ENCODE measurements around the gene MEF2C.

MEF2C gene

DNA sequence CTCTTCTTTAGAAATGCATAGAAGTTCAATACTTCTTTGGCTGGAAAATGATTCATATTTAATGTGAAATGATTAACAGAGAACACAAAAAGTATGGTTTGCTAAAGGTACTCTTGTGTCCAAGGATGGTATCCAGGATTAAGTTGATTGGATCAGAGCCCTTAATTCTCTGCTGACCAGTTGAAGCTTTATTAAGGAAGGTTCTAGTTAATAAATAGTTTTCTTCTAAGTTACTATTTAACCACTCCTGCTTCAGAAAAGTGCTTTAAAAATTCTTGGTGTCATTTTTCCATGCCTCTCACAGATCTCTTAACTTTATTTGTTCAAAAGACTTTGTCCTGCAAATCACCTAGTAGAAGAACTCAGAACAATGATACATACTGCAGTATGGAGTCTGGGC lies 134.3 kb downstream of the MEF2C start:
- Histone ChIP-seq H3K4me1 (ENCODE audit: control insufficient read depth in 1 of 2, insufficient read depth in 2 of 2, low read length in 2 of 2) (no peaks in the 10 kb centered on the region), H3K36me3 (ENCODE audit: control insufficient read depth in 1 of 2, insufficient read depth in 2 of 2, low read length in 2 of 2) (peaks cover 12 to 26% of the 10 kb centered on the region in 2 donors), H3K27me3 (ENCODE audit: low read depth, low read length) (no peaks in the 10 kb centered on the region), H3K9me3 (ENCODE audit: control insufficient read depth in 1 of 2, low read length in 2 of 2) (no peaks in the 10 kb centered on the region), H3K27ac (ENCODE audit: low read length) (no peak overlapping the region), H3K4me3 (ENCODE audit: low read depth in 1 of 2, low read length in 2 of 2) (no peak overlapping the region)

GRCh38 chr5:88746438-88746882 lies 136.5 kb downstream of the MEF2C start:
- Histone ChIP-seq H3K36me3 (ENCODE audit: control insufficient read depth in 1 of 2, insufficient read depth in 2 of 2, low read length in 2 of 2) (peaks cover 7 to 21% of the 10 kb centered on the region in 2 donors), H3K27ac (ENCODE audit: low read length) (no peak overlapping the region), H3K27me3 (ENCODE audit: low read depth, low read length) (no peaks in the 10 kb centered on the region), H3K4me3 (ENCODE audit: low read depth in 1 of 2, low read length in 2 of 2) (no peak overlapping the region), H3K9me3 (ENCODE audit: control insufficient read depth in 1 of 2, low read length in 2 of 2) (no peaks in the 10 kb centered on the region), H3K4me1 (ENCODE audit: control insufficient read depth in 1 of 2, insufficient read depth in 2 of 2, low read length in 2 of 2) (no peaks in the 10 kb centered on the region)

- H3K36me3 ChIP-seq (ENCODE audit: control insufficient read depth in 1 of 2, insufficient read depth in 2 of 2, low read length in 2 of 2), result peaks cover 6 to 16% of the 10 kb centered on the region in 2 donors
- no peak overlapping the region for H3K4me3 ChIP-seq (ENCODE audit: low read depth in 1 of 2, low read length in 2 of 2)
- no peaks in the 10 kb centered on the region for H3K27me3 ChIP-seq (ENCODE audit: low read depth, low read length)
- no peaks in the 10 kb centered on the region for H3K4me1 ChIP-seq (ENCODE audit: control insufficient read depth in 1 of 2, insufficient read depth in 2 of 2, low read length in 2 of 2)
- H3K9me3 ChIP-seq (ENCODE audit: control insufficient read depth in 1 of 2, low read length in 2 of 2), result no peaks in the 10 kb centered on the region
- no peak overlapping the region for H3K27ac ChIP-seq (ENCODE audit: low read length)
These were observed 137.8 kb downstream of the MEF2C start for GRCh38 chr5:88745093-88745696.

DNA sequence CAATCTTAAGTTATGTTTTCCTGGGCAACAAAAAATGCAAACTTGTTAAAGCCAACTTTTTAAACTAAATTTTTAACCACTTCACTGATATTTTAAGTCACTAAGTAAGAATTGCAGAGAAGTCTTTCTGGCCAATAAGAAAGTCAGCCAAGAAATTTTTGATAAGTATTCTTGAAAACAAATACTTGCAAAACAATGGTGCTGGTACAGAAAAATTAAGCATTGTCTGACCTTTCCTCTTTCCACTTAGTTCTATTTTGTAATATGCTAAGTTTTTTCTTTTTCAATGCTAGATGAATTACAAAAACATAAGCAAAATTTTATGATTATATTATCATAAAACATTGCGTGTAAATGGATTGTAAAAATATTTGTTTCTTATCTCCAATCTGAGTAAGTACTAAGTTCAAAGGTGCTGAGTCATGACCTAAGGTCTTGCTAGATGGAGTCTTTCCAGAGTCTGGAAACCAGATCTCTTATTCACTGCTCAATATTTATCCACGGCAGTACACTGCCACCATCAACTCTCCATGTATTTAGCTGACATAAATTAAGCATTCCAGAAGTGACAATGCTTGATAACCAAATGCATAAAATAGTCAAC lies 139.7 kb downstream of the MEF2C start:
- Histone ChIP-seq H3K27me3 (ENCODE audit: low read depth, low read length) (no peaks in the 10 kb centered on the region), H3K27ac (ENCODE audit: low read length) (no peak overlapping the region), H3K4me1 (ENCODE audit: control insufficient read depth in 1 of 2, insufficient read depth in 2 of 2, low read length in 2 of 2) (no peaks in the 10 kb centered on the region), H3K36me3 (ENCODE audit: control insufficient read depth in 1 of 2, insufficient read depth in 2 of 2, low read length in 2 of 2) (peaks cover 6 to 16% of the 10 kb centered on the region in 2 donors), H3K9me3 (ENCODE audit: control insufficient read depth in 1 of 2, low read length in 2 of 2) (no peaks in the 10 kb centered on the region), H3K4me3 (ENCODE audit: low read depth in 1 of 2, low read length in 2 of 2) (no peak overlapping the region)

- H3K9me3 ChIP-seq (ENCODE audit: control insufficient read depth in 1 of 2, low read length in 2 of 2), result no peaks in the 10 kb centered on the region
- peaks cover 6 to 13% of the 10 kb centered on the region in 2 donors for H3K36me3 ChIP-seq (ENCODE audit: control insufficient read depth in 1 of 2, insufficient read depth in 2 of 2, low read length in 2 of 2)
- H3K27me3 ChIP-seq (ENCODE audit: low read depth, low read length), result no peaks in the 10 kb centered on the region
- H3K4me3 ChIP-seq (ENCODE audit: low read depth in 1 of 2, low read length in 2 of 2), result no peak overlapping the region
- no peak overlapping the region for H3K27ac ChIP-seq (ENCODE audit: low read length)
- no peaks in the 10 kb centered on the region for H3K4me1 ChIP-seq (ENCODE audit: control insufficient read depth in 1 of 2, insufficient read depth in 2 of 2, low read length in 2 of 2)
These were observed 141.0 kb downstream of the MEF2C start for GRCh38 chr5:88741964-88742363.

DNA sequence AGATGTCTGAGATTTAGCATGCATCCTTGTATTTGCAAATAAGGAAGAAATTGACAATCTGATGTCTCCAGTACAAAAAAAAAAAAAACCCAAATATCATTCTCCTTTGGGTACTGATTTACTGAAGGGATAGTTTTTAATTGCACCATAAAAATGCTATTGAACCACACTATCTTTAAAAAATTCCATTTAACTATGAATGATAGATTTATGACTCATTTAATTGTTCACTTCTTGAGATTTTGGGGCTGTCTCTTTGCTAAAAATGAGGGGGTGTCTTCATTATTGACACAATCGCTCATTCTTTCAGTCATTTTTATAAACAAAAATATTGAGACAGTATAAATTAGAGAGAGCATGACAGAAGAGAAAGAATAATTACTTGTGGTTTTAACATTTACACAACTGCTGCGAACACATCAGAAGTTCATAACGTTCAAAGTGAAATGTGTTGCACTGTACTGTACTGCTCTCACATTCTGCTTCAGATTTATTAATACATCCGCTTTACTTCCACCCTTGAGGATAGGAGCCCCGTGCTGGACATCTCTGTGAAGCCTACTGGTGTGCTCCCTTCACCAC lies 142.3 kb downstream of the MEF2C start:
- Histone ChIP-seq H3K27me3 (ENCODE audit: low read depth, low read length) (no peaks in the 10 kb centered on the region), H3K9me3 (ENCODE audit: control insufficient read depth in 1 of 2, low read length in 2 of 2) (no peaks in the 10 kb centered on the region), H3K27ac (ENCODE audit: low read length) (no peak overlapping the region), H3K36me3 (ENCODE audit: control insufficient read depth in 1 of 2, insufficient read depth in 2 of 2, low read length in 2 of 2) (peaks cover 4 to 6% of the 10 kb centered on the region in 2 donors), H3K4me1 (ENCODE audit: control insufficient read depth in 1 of 2, insufficient read depth in 2 of 2, low read length in 2 of 2) (no peaks in the 10 kb centered on the region), H3K4me3 (ENCODE audit: low read depth in 1 of 2, low read length in 2 of 2) (no peak overlapping the region)

DNA sequence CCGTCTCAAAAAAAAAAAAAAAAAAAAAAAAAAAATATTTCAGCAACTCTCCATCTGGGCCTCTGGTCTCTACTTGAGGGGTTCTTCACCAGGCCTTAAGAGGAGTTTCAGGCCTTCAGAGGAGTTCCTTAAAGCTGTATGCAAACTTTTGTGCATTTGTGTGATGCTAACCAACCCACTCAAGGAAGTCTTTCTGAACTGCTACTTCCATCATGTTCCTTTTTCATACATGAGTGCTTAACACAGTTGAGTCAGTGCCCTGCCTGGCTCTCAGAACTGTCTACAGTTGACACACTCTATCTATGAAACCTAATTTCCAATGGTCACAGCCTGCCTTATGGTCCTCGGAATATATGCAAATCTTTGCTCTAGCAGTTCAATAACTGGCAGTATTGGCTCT lies 146.5 kb downstream of the MEF2C start:
- peaks cover 0 to 3% of the 10 kb centered on the region in 2 donors for H3K36me3 ChIP-seq (ENCODE audit: control insufficient read depth in 1 of 2, insufficient read depth in 2 of 2, low read length in 2 of 2)

DNA sequence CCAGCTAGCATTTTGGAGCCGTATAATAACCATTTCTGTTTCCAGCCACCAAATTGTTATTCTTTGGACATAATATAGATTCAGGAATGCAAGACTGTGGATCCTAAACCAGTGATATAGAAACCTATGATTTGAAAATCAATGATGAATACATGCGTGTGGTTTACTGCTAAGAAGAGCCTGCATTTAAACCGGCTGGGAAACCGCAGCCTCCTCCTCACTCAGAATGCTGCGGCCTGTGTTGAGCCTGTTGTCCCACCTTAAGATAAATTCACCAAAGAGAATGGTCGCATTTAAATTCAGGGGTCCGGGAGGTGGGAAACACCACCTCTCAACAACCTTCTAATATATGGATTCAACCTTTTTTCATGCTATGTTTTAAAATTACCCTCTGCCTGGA lies 148.0 kb downstream of the MEF2C start:
- Histone ChIP-seq H3K36me3 (ENCODE audit: control insufficient read depth in 1 of 2, insufficient read depth in 2 of 2, low read length in 2 of 2) (no peaks in the 10 kb centered on the region), H3K27me3 (ENCODE audit: low read depth, low read length) (no peaks in the 10 kb centered on the region), H3K4me3 (ENCODE audit: low read depth in 1 of 2, low read length in 2 of 2) (no peak overlapping the region), H3K4me1 (ENCODE audit: control insufficient read depth in 1 of 2, insufficient read depth in 2 of 2, low read length in 2 of 2) (peaks cover 0 to 3% of the 10 kb centered on the region in 2 donors), H3K9me3 (ENCODE audit: control insufficient read depth in 1 of 2, low read length in 2 of 2) (no peaks in the 10 kb centered on the region), H3K27ac (ENCODE audit: low read length) (no peak overlapping the region)

More for the DNA sequence above, 146.5 kb downstream of the MEF2C start:
- Histone ChIP-seq H3K9me3 (ENCODE audit: control insufficient read depth in 1 of 2, low read length in 2 of 2) (no peaks in the 10 kb centered on the region), H3K4me3 (ENCODE audit: low read depth in 1 of 2, low read length in 2 of 2) (no peak overlapping the region), H3K4me1 (ENCODE audit: control insufficient read depth in 1 of 2, insufficient read depth in 2 of 2, low read length in 2 of 2) (peaks cover 0 to 3% of the 10 kb centered on the region in 2 donors), H3K27ac (ENCODE audit: low read length) (no peak overlapping the region), H3K27me3 (ENCODE audit: low read depth, low read length) (no peaks in the 10 kb centered on the region)

DNA sequence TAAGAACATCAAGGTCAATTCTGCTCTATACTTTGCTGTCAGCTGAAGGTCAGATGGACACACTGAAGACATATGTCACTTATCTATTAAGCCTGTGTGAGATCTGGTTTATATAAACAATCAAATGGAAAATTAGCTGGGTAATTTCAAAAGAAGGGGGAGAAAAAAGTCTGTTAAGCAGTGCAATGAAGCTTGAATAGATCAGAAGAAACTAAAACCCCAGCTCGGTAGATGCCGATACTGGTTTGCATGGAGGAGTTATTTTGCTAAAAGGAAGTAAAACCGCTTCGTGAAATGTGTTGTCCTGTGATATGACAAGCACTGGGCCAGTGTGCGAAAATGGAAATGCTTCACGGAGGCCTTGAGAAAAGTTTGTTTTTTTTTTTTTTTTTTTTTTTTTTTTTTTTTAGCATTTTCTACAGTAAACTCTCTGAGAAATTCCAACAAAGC lies 148.8 kb downstream of the MEF2C start:
- Histone ChIP-seq H3K27me3 (ENCODE audit: low read depth, low read length) (no peaks in the 10 kb centered on the region), H3K27ac (ENCODE audit: low read length) (peak overlapping the region; percentile 2), H3K4me3 (ENCODE audit: low read depth in 1 of 2, low read length in 2 of 2) (no peak overlapping the region)

GRCh38 chr5:88732862-88733261 lies 150.1 kb downstream of the MEF2C start:
- H3K27me3 ChIP-seq (ENCODE audit: low read depth, low read length), result no peaks in the 10 kb centered on the region
- H3K36me3 ChIP-seq (ENCODE audit: control insufficient read depth in 1 of 2, insufficient read depth in 2 of 2, low read length in 2 of 2), result peaks cover 0 to 4% of the 10 kb centered on the region in 2 donors
- H3K4me1 ChIP-seq (ENCODE audit: control insufficient read depth in 1 of 2, insufficient read depth in 2 of 2, low read length in 2 of 2), result peaks cover 0 to 3% of the 10 kb centered on the region in 2 donors
- no peak overlapping the region for H3K27ac ChIP-seq (ENCODE audit: low read length)
- no peak overlapping the region for H3K4me3 ChIP-seq (ENCODE audit: low read depth in 1 of 2, low read length in 2 of 2)
- no peaks in the 10 kb centered on the region for H3K9me3 ChIP-seq (ENCODE audit: control insufficient read depth in 1 of 2, low read length in 2 of 2)

More for the DNA sequence above, 148.8 kb downstream of the MEF2C start:
- peaks cover 0 to 3% of the 10 kb centered on the region in 2 donors for H3K4me1 ChIP-seq (ENCODE audit: control insufficient read depth in 1 of 2, insufficient read depth in 2 of 2, low read length in 2 of 2)
- no peaks in the 10 kb centered on the region for H3K9me3 ChIP-seq (ENCODE audit: control insufficient read depth in 1 of 2, low read length in 2 of 2)
- no peaks in the 10 kb centered on the region for H3K36me3 ChIP-seq (ENCODE audit: control insufficient read depth in 1 of 2, insufficient read depth in 2 of 2, low read length in 2 of 2)

- Histone ChIP-seq H3K27ac (ENCODE audit: low read length) (peak overlapping the region; percentile 26), H3K36me3 (ENCODE audit: control insufficient read depth in 1 of 2, insufficient read depth in 2 of 2, low read length in 2 of 2) (peaks cover 0 to 4% of the 10 kb centered on the region in 2 donors)
These were observed 150.8 kb downstream of the MEF2C start for GRCh38 chr5:88732181-88732633.

More at GRCh38 chr5:88732181-88732633, 150.8 kb downstream of the MEF2C start:
- H3K4me3 ChIP-seq (ENCODE audit: low read depth in 1 of 2, low read length in 2 of 2), result no peak overlapping the region
- H3K4me1 ChIP-seq (ENCODE audit: control insufficient read depth in 1 of 2, insufficient read depth in 2 of 2, low read length in 2 of 2), result peaks cover 0 to 3% of the 10 kb centered on the region in 2 donors
- no peaks in the 10 kb centered on the region for H3K27me3 ChIP-seq (ENCODE audit: low read depth, low read length)
- no peaks in the 10 kb centered on the region for H3K9me3 ChIP-seq (ENCODE audit: control insufficient read depth in 1 of 2, low read length in 2 of 2)
